ENCODE data around the gene RANGRF.

DNA sequence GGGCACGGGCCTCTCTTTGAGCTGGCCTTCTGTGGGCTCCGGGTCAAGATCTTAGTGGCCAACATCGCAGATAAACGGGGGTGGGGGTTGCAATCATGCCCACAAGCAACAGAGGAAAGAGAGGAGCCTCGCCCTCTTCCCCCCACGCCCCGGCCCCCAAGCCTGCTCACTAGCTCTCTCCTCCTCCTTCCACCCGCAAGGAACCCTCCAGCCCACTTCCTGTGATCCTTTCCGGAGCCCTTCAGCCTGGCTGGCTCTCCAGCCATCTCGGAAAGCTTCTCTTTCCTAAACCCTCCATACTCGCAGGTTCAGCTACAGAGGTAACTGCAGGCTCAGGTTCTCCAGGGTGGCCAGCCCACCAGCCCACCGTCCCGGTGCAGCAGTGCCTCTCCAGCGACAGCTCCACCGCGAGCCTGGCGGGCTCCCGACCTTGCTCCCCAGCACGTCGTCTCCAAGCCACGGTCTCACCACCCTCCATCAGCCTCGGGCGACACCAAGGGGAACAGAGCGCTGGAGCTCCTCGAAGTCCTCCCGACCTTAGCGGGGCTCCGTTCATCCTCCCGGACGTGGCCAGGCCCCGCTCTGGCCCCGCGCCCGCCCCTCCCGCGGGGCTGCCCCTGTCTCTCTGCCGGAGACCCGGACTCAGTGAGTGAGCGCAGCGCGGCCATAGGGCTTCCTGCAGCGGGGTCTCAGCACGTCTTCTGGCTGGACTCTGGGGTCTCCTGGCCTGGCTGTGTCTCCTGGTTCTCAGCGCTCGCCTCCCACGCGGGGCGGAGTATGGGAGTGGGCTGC lies 38.2 kb downstream of the RANGRF start:
- TF ChIP-seq, protein P1, sequence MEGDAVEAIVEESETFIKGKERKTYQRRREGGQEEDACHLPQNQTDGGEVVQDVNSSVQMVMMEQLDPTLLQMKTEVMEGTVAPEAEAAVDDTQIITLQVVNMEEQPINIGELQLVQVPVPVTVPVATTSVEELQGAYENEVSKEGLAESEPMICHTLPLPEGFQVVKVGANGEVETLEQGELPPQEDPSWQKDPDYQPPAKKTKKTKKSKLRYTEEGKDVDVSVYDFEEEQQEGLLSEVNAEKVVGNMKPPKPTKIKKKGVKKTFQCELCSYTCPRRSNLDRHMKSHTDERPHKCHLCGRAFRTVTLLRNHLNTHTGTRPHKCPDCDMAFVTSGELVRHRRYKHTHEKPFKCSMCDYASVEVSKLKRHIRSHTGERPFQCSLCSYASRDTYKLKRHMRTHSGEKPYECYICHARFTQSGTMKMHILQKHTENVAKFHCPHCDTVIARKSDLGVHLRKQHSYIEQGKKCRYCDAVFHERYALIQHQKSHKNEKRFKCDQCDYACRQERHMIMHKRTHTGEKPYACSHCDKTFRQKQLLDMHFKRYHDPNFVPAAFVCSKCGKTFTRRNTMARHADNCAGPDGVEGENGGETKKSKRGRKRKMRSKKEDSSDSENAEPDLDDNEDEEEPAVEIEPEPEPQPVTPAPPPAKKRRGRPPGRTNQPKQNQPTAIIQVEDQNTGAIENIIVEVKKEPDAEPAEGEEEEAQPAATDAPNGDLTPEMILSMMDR (IDR thresholded peaks at IDR 0.05): no peak
- no peak for TF ChIP-seq POLR2A (IDR thresholded peaks at IDR 0.05)
